ENCODE data around the gene TSEN54.

TSEN54 gene

DNA sequence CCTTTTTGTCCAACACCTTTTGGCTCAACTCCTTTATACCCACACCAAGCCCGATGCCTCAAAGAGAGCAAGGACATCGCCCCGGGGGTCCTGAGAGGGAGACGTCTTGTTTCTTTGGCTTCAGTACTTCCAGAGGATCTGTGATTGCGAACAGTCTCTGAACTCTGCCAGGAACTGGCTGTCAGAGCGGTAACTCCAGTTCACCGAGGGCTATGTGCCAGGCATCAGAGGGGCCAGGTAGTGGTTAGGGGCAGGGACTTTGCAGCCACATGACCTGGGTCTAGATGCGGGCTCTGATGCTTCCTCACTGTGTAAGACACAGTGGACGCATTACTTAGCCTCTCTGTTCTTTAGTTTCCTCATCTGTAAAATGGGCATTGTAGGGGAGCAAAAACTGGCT is 30.8 kb downstream of the TSEN54 start:
- Histone ChIP-seq H3K36me3 (ENCODE audit: low read length) (no peaks in the 10 kb centered on the region), H3K27me3 (ENCODE audit: low read length) (no peaks in the 10 kb centered on the region), H3K9ac (ENCODE audit: low read length) (no peak overlapping the region), H3K79me2 (ENCODE audit: insufficient read depth, low read length) (no peaks in the 10 kb centered on the region), H3K9me2 (replicated peaks; ENCODE audit: insufficient read depth, low read length) (no peaks in the 10 kb centered on the region), H3K4me3 (ENCODE audit: insufficient read depth, low read length, poor library complexity, severe bottlenecking) (no peak overlapping the region), H3K4me2 (ENCODE audit: low read depth, low read length, poor library complexity, severe bottlenecking) (no peak overlapping the region), H2AFZ (ENCODE audit: low read depth, low read length, severe bottlenecking) (no peak overlapping the region), H4K20me1 (ENCODE audit: low read depth, low read length) (no peaks in the 10 kb centered on the region), H3K9me3 (ENCODE audit: insufficient read depth, low read length) (no peaks in the 10 kb centered on the region), H3F3A (ENCODE audit: insufficient read depth) (no peaks in the 10 kb centered on the region), H3K27ac (ENCODE audit: low read depth, low read length) (no peak overlapping the region)
- TF ChIP-seq, protein P1, sequence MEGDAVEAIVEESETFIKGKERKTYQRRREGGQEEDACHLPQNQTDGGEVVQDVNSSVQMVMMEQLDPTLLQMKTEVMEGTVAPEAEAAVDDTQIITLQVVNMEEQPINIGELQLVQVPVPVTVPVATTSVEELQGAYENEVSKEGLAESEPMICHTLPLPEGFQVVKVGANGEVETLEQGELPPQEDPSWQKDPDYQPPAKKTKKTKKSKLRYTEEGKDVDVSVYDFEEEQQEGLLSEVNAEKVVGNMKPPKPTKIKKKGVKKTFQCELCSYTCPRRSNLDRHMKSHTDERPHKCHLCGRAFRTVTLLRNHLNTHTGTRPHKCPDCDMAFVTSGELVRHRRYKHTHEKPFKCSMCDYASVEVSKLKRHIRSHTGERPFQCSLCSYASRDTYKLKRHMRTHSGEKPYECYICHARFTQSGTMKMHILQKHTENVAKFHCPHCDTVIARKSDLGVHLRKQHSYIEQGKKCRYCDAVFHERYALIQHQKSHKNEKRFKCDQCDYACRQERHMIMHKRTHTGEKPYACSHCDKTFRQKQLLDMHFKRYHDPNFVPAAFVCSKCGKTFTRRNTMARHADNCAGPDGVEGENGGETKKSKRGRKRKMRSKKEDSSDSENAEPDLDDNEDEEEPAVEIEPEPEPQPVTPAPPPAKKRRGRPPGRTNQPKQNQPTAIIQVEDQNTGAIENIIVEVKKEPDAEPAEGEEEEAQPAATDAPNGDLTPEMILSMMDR (IDR thresholded peaks at IDR 0.05; ENCODE audit: insufficient read depth, low read length, poor library complexity, severe bottlenecking), result no peak
- no peak for TF ChIP-seq EZH2phosphoT487 (conservative IDR thresholded peaks at IDR 0.05; ENCODE audit: low read length)

DNA sequence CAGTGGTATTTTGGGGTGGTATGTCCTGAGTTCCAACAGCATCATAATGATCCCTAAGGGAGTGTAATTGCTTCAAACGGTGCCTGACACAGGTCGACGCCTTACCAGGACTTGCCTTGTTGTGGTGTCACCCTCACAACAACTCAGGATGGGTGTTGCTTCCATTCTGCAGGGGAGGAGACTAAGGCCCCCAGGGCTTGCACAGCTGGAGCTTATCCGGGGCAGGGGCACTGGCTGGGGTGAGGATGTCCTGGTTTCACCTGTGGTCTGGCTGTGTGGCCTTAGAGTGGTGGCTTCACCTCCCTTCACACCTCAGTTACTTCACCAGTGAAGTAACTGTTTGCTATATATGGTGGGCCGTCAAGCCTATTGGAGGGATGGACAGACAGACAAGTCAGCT is 32.5 kb downstream of the TSEN54 start:
- H2AFZ ChIP-seq (ENCODE audit: low read depth, low read length, severe bottlenecking), result no peak overlapping the region
- H3K27ac ChIP-seq (ENCODE audit: low read depth, low read length), result no peak overlapping the region
- H4K20me1 ChIP-seq (ENCODE audit: low read depth, low read length), result no peaks in the 10 kb centered on the region
- H3K9me2 ChIP-seq (replicated peaks; ENCODE audit: insufficient read depth, low read length), result no peaks in the 10 kb centered on the region
- H3K4me3 ChIP-seq (ENCODE audit: insufficient read depth, low read length, poor library complexity, severe bottlenecking), result no peak overlapping the region
- H3K9ac ChIP-seq (ENCODE audit: low read length), result no peak overlapping the region
- H3K79me2 ChIP-seq (ENCODE audit: insufficient read depth, low read length), result no peaks in the 10 kb centered on the region
- no peaks in the 10 kb centered on the region for H3K36me3 ChIP-seq (ENCODE audit: low read length)
- H3K4me2 ChIP-seq (ENCODE audit: low read depth, low read length, poor library complexity, severe bottlenecking), result no peak overlapping the region
- TF ChIP-seq, protein P1 (IDR thresholded peaks at IDR 0.05; ENCODE audit: insufficient read depth, low read length, poor library complexity, severe bottlenecking), result no peak
- TF ChIP-seq EZH2phosphoT487 (conservative IDR thresholded peaks at IDR 0.05; ENCODE audit: low read length), result no peak
- H3K27me3 ChIP-seq (ENCODE audit: low read length), result no peaks in the 10 kb centered on the region
- no peaks in the 10 kb centered on the region for H3F3A ChIP-seq (ENCODE audit: insufficient read depth)
- no peaks in the 10 kb centered on the region for H3K9me3 ChIP-seq (ENCODE audit: insufficient read depth, low read length)

DNA sequence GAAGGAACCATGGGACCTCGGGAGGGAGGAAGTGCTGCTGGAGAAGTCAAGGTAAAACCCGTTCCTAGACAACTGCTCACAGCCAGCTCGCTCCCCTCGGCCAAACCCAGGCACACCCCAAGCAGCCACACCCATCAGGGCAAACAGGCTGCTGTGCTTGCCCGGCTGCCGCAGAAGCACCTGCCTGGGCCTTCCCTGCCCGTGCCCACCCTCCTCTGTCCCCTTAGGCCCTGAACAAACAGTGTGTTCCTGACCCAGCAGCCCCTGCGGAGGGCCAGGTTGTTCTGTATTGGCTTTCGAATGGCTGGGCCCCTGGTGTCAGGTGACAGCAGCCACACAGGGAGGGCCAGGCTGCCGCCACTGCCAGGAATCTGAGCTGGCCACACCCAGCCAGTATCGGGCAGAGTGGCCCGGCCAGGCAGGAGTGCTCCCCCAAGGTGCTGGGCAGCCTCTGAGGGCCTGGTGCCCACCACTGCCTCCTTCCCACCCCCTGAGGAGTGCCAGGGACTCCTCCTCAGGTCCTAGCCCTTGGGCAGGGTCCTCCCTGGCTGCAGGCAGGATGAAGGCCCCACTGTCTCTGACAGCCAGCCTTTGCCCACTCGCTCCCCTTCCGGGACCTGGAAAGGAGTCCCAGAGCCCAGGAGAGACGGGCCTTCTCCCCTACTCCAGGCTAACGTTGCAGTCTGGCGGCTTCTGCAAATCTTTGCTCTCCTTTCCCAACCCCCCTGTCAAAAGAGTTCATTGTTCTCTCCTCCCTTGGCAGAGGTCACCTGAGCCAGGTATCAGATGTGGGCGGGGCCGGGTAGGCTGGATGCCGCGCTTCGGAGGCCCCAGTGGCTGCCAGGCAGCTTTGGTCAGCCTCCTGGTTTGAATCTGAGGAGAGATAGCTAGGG is 33.2 kb downstream of the TSEN54 start:
- no peaks in the 10 kb centered on the region for H4K20me1 ChIP-seq (ENCODE audit: low read depth, low read length)
- no peaks in the 10 kb centered on the region for H3F3A ChIP-seq (ENCODE audit: insufficient read depth)
- H3K9me2 ChIP-seq (replicated peaks; ENCODE audit: insufficient read depth, low read length), result no peaks in the 10 kb centered on the region
- no peaks in the 10 kb centered on the region for H3K9me3 ChIP-seq (ENCODE audit: insufficient read depth, low read length)
- H3K4me2 ChIP-seq (ENCODE audit: low read depth, low read length, poor library complexity, severe bottlenecking), result no peak overlapping the region
- no peak for TF ChIP-seq EZH2phosphoT487 (conservative IDR thresholded peaks at IDR 0.05; ENCODE audit: low read length)
- TF ChIP-seq, protein P1 (IDR thresholded peaks at IDR 0.05; ENCODE audit: insufficient read depth, low read length, poor library complexity, severe bottlenecking), result no peak
- no peaks in the 10 kb centered on the region for H3K79me2 ChIP-seq (ENCODE audit: insufficient read depth, low read length)
- H2AFZ ChIP-seq (ENCODE audit: low read depth, low read length, severe bottlenecking), result no peak overlapping the region
- no peak overlapping the region for H3K27ac ChIP-seq (ENCODE audit: low read depth, low read length)
- H3K9ac ChIP-seq (ENCODE audit: low read length), result no peak overlapping the region
- H3K4me3 ChIP-seq (ENCODE audit: insufficient read depth, low read length, poor library complexity, severe bottlenecking), result no peak overlapping the region
- H3K36me3 ChIP-seq (ENCODE audit: low read length), result no peaks in the 10 kb centered on the region
- H3K27me3 ChIP-seq (ENCODE audit: low read length), result no peaks in the 10 kb centered on the region
